IMR-90 (cell line): ENCODE measurements around the gene VASH1. TPM values are rescaled to one million over a fixed set of nuclear protein-coding genes. Genes with fewer than 3 reads are reported as not detected.

Source experiments
- ATAC-seq: fragments of 200-7000 bp; cut with Tn5 transposase; 2 replicates; pipeline ENCODE4 v1.9.1; 2020; ENCODE audit warnings: low read depth, mild to moderate bottlenecking, moderate library complexity
- BruUV-seq: library from RNA; stranded (reverse); fragments of 400-500 nt; replicated peaks from 2 replicates; lab custom pipeline; 2021; lab: Mats Ljungman, UMichigan
- CTCF ChIA-PET: fragments of 300-600 bp; formaldehyde crosslinking; extraction: SDS; loops from one replicate; lab custom pipeline; 2021; ENCODE audit warnings: antibody characterized with exemption; lab: Yijun Ruan, JAX
- POLR2A ChIA-PET: fragments of 300-600 bp; sonication (Branson Sonifier 250); formaldehyde crosslinking; loops from one replicate; lab custom pipeline; 2022; ENCODE audit warnings: antibody characterized with exemption; ENCODE audit not compliant: unreplicated experiment; lab: Charles Lee
- DNase-seq: peaks from one replicate; pipeline ENCODE4 v3.0.0; 2013
- H2AFZ ChIP-seq: replicated peaks from 2 replicates; pipeline ENCODE3; 2013; ENCODE audit warnings: low read length, mild to moderate bottlenecking; ENCODE audit not compliant: poor library complexity
- H2AK5ac ChIP-seq: 2 replicates; pipeline ENCODE4 v1.6.1; 2013; ENCODE audit warnings: low read depth, low read length, inconsistent platforms
- H2AK9ac ChIP-seq: replicated peaks from 2 replicates; pipeline ENCODE3; 2013; ENCODE audit warnings: mild to moderate bottlenecking, low read depth, low read length, moderate library complexity; ENCODE audit not compliant: poor library complexity
- H2BK120ac ChIP-seq: 2 replicates; pipeline ENCODE4 v1.6.1; 2013; ENCODE audit warnings: low read depth, low read length, inconsistent platforms
- H2BK15ac ChIP-seq: 3 replicates; pipeline ENCODE4 v1.6.1; 2013; ENCODE audit warnings: low read depth, low read length, inconsistent platforms
- H2BK20ac ChIP-seq: 2 replicates; pipeline ENCODE4 v1.6.1; 2013; ENCODE audit warnings: low read depth, mild to moderate bottlenecking, inconsistent platforms, low read length, moderate library complexity
- H2BK5ac ChIP-seq: 2 replicates; pipeline ENCODE4 v1.6.1; 2013; ENCODE audit warnings: mild to moderate bottlenecking, low read depth, low read length, inconsistent platforms; ENCODE audit not compliant: poor library complexity, severe bottlenecking
- H3K14ac ChIP-seq: replicated peaks from 2 replicates; pipeline ENCODE4 v1.6.1; 2013; ENCODE audit warnings: low read depth, low read length, inconsistent platforms
- H3K18ac ChIP-seq: 2 replicates; pipeline ENCODE4 v1.6.1; 2013; ENCODE audit warnings: low read depth, low read length, control low read depth
- H3K23ac ChIP-seq: 2 replicates; pipeline ENCODE4 v1.6.1; 2013; ENCODE audit warnings: low read depth, low read length, inconsistent platforms
- H3K27ac ChIP-seq: 2 replicates; pipeline ENCODE4 v1.5.1; 2013; ENCODE audit warnings: mild to moderate bottlenecking, control low read depth, low read length; ENCODE audit not compliant: insufficient read depth
- H3K27me3 ChIP-seq: 2 replicates; pipeline ENCODE4 v1.6.1; 2013; ENCODE audit warnings: low read length; ENCODE audit not compliant: control insufficient read depth, insufficient read depth
- H3K36me3 ChIP-seq: 2 replicates; pipeline ENCODE4 v1.6.1; 2013; ENCODE audit warnings: low read length, mixed read lengths; ENCODE audit not compliant: control insufficient read depth, insufficient read depth
- H3K4ac ChIP-seq: 2 replicates; pipeline ENCODE4 v1.6.1; 2013; ENCODE audit warnings: low read depth, low read length, inconsistent platforms
- H3K4me1 ChIP-seq: 2 replicates; pipeline ENCODE4 v1.6.1; 2013; ENCODE audit warnings: low read length, mixed read lengths; ENCODE audit not compliant: control insufficient read depth, insufficient read depth
- H3K4me2 ChIP-seq: 2 replicates; pipeline ENCODE4 v1.6.1; 2013; ENCODE audit warnings: low read depth, mild to moderate bottlenecking, control low read depth, low read length, moderate library complexity
- H3K4me3 ChIP-seq: 2 replicates; pipeline ENCODE4 v1.5.1; 2013; ENCODE audit warnings: low read depth, mild to moderate bottlenecking, control low read depth, low read length, moderate library complexity; ENCODE audit not compliant: insufficient read depth
- H3K56ac ChIP-seq: 2 replicates; pipeline ENCODE4 v1.6.1; 2013; ENCODE audit warnings: low read length, inconsistent platforms; ENCODE audit not compliant: insufficient read depth; ENCODE audit errors: extremely low read depth
- H3K79me1 ChIP-seq, 2 experiments: 2 replicates each; pipeline ENCODE4 v1.6.1; 2013; ENCODE audit warnings: low read length in 2 of 2, inconsistent platforms in 1 of 2, low read depth in 1 of 2
- H3K9ac ChIP-seq: 2 replicates; pipeline ENCODE4 v1.6.1; 2013; ENCODE audit warnings: low read depth, low read length, control low read depth
- H3K9me1 ChIP-seq: 2 replicates; pipeline ENCODE4 v1.6.1; 2013; ENCODE audit warnings: low read length, inconsistent platforms; ENCODE audit not compliant: insufficient read depth
- H3K9me3 ChIP-seq: 2 replicates; pipeline ENCODE4 v1.6.1; 2013; ENCODE audit warnings: low read length; ENCODE audit not compliant: control insufficient read depth, insufficient read depth
- H4K20me1 ChIP-seq: 2 replicates; pipeline ENCODE4 v1.6.1; 2013; ENCODE audit warnings: low read length, inconsistent platforms; ENCODE audit not compliant: insufficient read depth
- H4K5ac ChIP-seq: 2 replicates; pipeline ENCODE4 v1.6.1; 2013; ENCODE audit warnings: mild to moderate bottlenecking, low read depth, low read length, control low read depth
- H4K8ac ChIP-seq, 2 experiments: 2 replicates each; pipeline ENCODE4 v1.6.1; 2013; ENCODE audit warnings: low read depth in 2 of 2, low read length in 2 of 2, control low read depth in 1 of 2, inconsistent platforms in 1 of 2
- H4K91ac ChIP-seq: 2 replicates; pipeline ENCODE4 v1.6.1; 2013; ENCODE audit warnings: low read depth, low read length, inconsistent platforms; ENCODE audit not compliant: insufficient read depth
- BHLHE40 ChIP-seq: fragments of 150-350 bp; IDR thresholded peaks from 2 replicates; pipeline ENCODE4 v1.6.1; 2016; ENCODE audit warnings: mild to moderate bottlenecking, low read depth, low read length
- CEBPB ChIP-seq: IDR thresholded peaks from 2 replicates; pipeline ENCODE4 v1.6.1; 2012; ENCODE audit warnings: low read depth, low read length, improper control_type of control experiment
- CHD1 ChIP-seq: IDR thresholded peaks from 2 replicates; pipeline ENCODE4 v1.6.1; 2012; ENCODE audit warnings: low read depth, low read length, improper control_type of control experiment
- CTCF ChIP-seq: conservative IDR thresholded peaks from 2 replicates; pipeline ENCODE4 v1.5.1; 2012; ENCODE audit warnings: mild to moderate bottlenecking, low read depth, low read length, improper control_type of control experiment
- MAFK ChIP-seq: IDR thresholded peaks from 2 replicates; pipeline ENCODE4 v1.6.1; 2012; ENCODE audit warnings: low read depth, low read length, improper control_type of control experiment
- MAZ ChIP-seq: IDR thresholded peaks from 2 replicates; pipeline ENCODE4 v1.6.1; 2012; ENCODE audit warnings: low read depth, mild to moderate bottlenecking, low read length, improper control_type of control experiment, moderate library complexity, borderline replicate concordance
- MXI1 ChIP-seq: IDR thresholded peaks from 2 replicates; pipeline ENCODE4 v1.6.1; 2012; ENCODE audit warnings: low read depth, mild to moderate bottlenecking, low read length, moderate library complexity, borderline replicate concordance
- NFE2L2 ChIP-seq: fragments of 150-350 bp; IDR thresholded peaks from 2 replicates; pipeline ENCODE4 v1.6.1; 2016; ENCODE audit warnings: low read depth, mild to moderate bottlenecking, low read length
- POLR2A ChIP-seq: IDR thresholded peaks from 2 replicates; pipeline ENCODE4 v1.6.1; 2012; ENCODE audit warnings: mild to moderate bottlenecking, low read depth, low read length
- RAD21 ChIP-seq: IDR thresholded peaks from 2 replicates; pipeline ENCODE4 v1.6.1; 2012; ENCODE audit warnings: low read length, improper control_type of control experiment
- RCOR1 ChIP-seq: IDR thresholded peaks from 2 replicates; pipeline ENCODE4 v1.6.1; 2012; ENCODE audit warnings: mild to moderate bottlenecking, low read length, improper control_type of control experiment; ENCODE audit not compliant: insufficient replicate concordance
- RFX5 ChIP-seq: IDR thresholded peaks from 2 replicates; pipeline ENCODE4 v1.8.0; 2012; ENCODE audit warnings: low read depth, mild to moderate bottlenecking, low read length, moderate library complexity
- USF2 ChIP-seq: fragments of 150-350 bp; IDR thresholded peaks from 2 replicates; pipeline ENCODE4 v1.6.1; 2017; ENCODE audit warnings: mild to moderate bottlenecking, antibody characterized with exemption, low read length, low read depth
- WGBS, 2 experiments: methylation state at CpG; one replicate each; pipeline versions ENCODE4 v1.1.5 to v1.1.7; 2013; ENCODE audit warnings: missing lambda C conversion rate in 2 of 2; ENCODE audit not compliant: insufficient read length in 1 of 2; ENCODE audit errors: extremely low coverage in 2 of 2; 5-methylcytosine and 5-hydroxymethylcytosine counted together
- dilution Hi-C: fragments of 300-500 bp; cut with HindIII; formaldehyde crosslinking; loops from one replicate; pipeline ENCODE4 v1.14.3; 2018; ENCODE audit warnings: low sequenced_read_pairs; ENCODE audit not compliant: unreplicated experiment
- in situ Hi-C: fragments of 300-500 bp; cut with MboI; formaldehyde crosslinking; loops from 3 replicates; pipeline ENCODE4 v1.14.3; 2019; ENCODE audit warnings: low sequenced_read_pairs, inconsistent platforms, mixed read lengths
- intact Hi-C: fragments of 100-400 bp; cut with micrococcal nuclease; formaldehyde crosslinking; loops from 2 replicates; pipeline ENCODE4 v1.10.0; 2022
- polyA plus RNA-seq, 3 experiments: library from polyadenylated mRNA; depleted of rRNA; stranded (reverse); fragments of >200 nt; gene quantifications; 2 replicates each; pipeline ENCODE4 v1.2.3, GENCODE V29; 2012; ENCODE audit warnings: low replicate concordance in 1 of 3
- total RNA-seq: library from RNA; depleted of rRNA; stranded (reverse); fragments of >200 nt; gene quantifications from 2 replicates; pipeline ENCODE4 v1.2.3, GENCODE V29; 2012

The VASH1 gene
- total and polyA plus RNA-seq, 2 of the 4 experiments (the other 2 are of a cell fraction): 2.0 to 9.5 TPM

- TF ChIP-seq CHD1 (no peak), CTCF (no peak), MXI1 (no peak), RCOR1 (no peak), POLR2A (no peak), CEBPB (no peak), RAD21 (no peak), USF2 (no peak), NFE2L2 (no peak), RFX5 (no peak), BHLHE40 (no peak), MAZ (no peak), MAFK (no peak)
- no peak overlapping the region for H3K4ac ChIP-seq
- in situ Hi-C loops: no loop called here
- H3K56ac ChIP-seq: no peak overlapping the region
- CTCF ChIA-PET: no interaction called here
- intact Hi-C loops: no loop called here
- H3K4me2 ChIP-seq: no peak overlapping the region
- no peak overlapping the region for H3K9ac ChIP-seq
- H2BK5ac ChIP-seq: no peak overlapping the region
- no peak overlapping the region for H4K5ac ChIP-seq
- H3K9me1 ChIP-seq: no peaks in the 10 kb centered on the region; the same call in 1 of the 2 replicates
- H4K20me1 ChIP-seq: no peaks in the 10 kb centered on the region
- no TSS peak for BruUV-seq
- H2BK15ac ChIP-seq: no peak overlapping the region
- POLR2A ChIA-PET: no interaction called here
- no peak overlapping the region for H3K4me3 ChIP-seq
- H2AK5ac ChIP-seq: no peak overlapping the region
- H3K14ac ChIP-seq: no peak overlapping the region
- dilution Hi-C loops: no loop called here
- no peak overlapping the region for H3K18ac ChIP-seq
- H2AFZ ChIP-seq: no peak overlapping the region
- no peak overlapping the region for H2AK9ac ChIP-seq
- H3K23ac ChIP-seq: no peak overlapping the region
- WGBS, 2 experiments: 100% methylated on average over 1 of the region's 7 CpGs; no CpG with 5 or more reads in 1 of the 2 experiments
- no peaks in the 10 kb centered on the region for H3K79me1 ChIP-seq
- no peak overlapping the region for H4K8ac ChIP-seq
- no peaks in the 10 kb centered on the region; the same call in 1 of the 2 replicates for H3K27me3 ChIP-seq
- ATAC-seq (no peak), DNase-seq (no peak)
- H3K27ac ChIP-seq: no peak overlapping the region
- no peak overlapping the region for H2BK20ac ChIP-seq
- H3K36me3 ChIP-seq: no peaks in the 10 kb centered on the region
- H4K91ac ChIP-seq: no peak overlapping the region
- no peaks in the 10 kb centered on the region for H3K9me3 ChIP-seq
- H3K4me1 ChIP-seq: no peaks in the 10 kb centered on the region
- no peak overlapping the region for H2BK120ac ChIP-seq
Observed at GRCh38 chr14:76754586-76754985, 6.7 kb upstream of the VASH1 start.
